Endothelial cell of umbilical vein (primary cell): Measurements from ENCODE around the gene OTOP1. TPM values are rescaled to one million over a fixed set of nuclear protein-coding genes. Genes with fewer than 3 reads are reported as not detected.

Experiments
- BruUV-seq: library from RNA; stranded (reverse); fragments of 400-500 nt; replicated peaks from 2 replicates; lab custom pipeline; 2021; lab: Mats Ljungman, UMichigan
- CTCF ChIA-PET: fragments of 300-600, 350-600 bp; sonication (Branson Sonifier 250); formaldehyde crosslinking; loops from one replicate; lab custom pipeline; 2021; ENCODE audit warnings: antibody characterized with exemption, inconsistent platforms; lab: Charles Lee
- POLR2A ChIA-PET: fragments of 300-600, 350-600 bp; sonication (Branson Sonifier 250); formaldehyde crosslinking; loops from one replicate; lab custom pipeline; 2021; ENCODE audit warnings: antibody characterized with exemption, inconsistent platforms; lab: Charles Lee
- DNase-seq: peaks from one replicate; pipeline ENCODE4 v3.0.0-alpha.2; 2011; ENCODE audit warnings: low read depth, low spot score
- FAIRE-seq: peaks from 2 replicates; lab custom pipeline; 2011; peaks lifted over from hg19 to GRCh38; lab: Jason Lieb, UNC
- H2AFZ ChIP-seq: 2 replicates; pipeline ENCODE4 v1.6.0; 2012; ENCODE audit warnings: low read depth, low read length, control low read depth, inconsistent platforms
- H3K27ac ChIP-seq: 2 replicates; pipeline ENCODE4 v1.5.1; 2011; ENCODE audit warnings: low read depth, mild to moderate bottlenecking, control low read depth, low read length, moderate library complexity; ENCODE audit not compliant: insufficient read depth
- H3K27me3 ChIP-seq, 2 experiments: 2 replicates each; pipeline versions ENCODE4 v1.6.0 to v1.6.1; 2011; ENCODE audit warnings: low read length in 2 of 2, mixed read lengths in 1 of 2; ENCODE audit not compliant: control insufficient read depth in 2 of 2, insufficient read depth in 2 of 2
- H3K36me3 ChIP-seq, 2 experiments: 2 replicates in 1 of 2; 3 replicates in 1 of 2; pipeline ENCODE4 v1.5.1; 2011; ENCODE audit warnings: low read length in 2 of 2, mild to moderate bottlenecking in 1 of 2, moderate library complexity in 1 of 2; ENCODE audit not compliant: control insufficient read depth in 2 of 2, insufficient read depth in 2 of 2; ENCODE audit errors: extremely low read depth in 1 of 2
- H3K4me1 ChIP-seq: 3 replicates; pipeline ENCODE4 v1.5.1; 2011; ENCODE audit warnings: mild to moderate bottlenecking, low read length; ENCODE audit not compliant: control insufficient read depth, insufficient read depth; ENCODE audit errors: extremely low read depth
- H3K4me2 ChIP-seq: 2 replicates; pipeline ENCODE4 v1.6.1; 2011; ENCODE audit warnings: low read length, control low read depth, mixed read lengths; ENCODE audit not compliant: insufficient read depth
- H3K4me3 ChIP-seq, 3 experiments: fragments of 200-600 bp in 1 of 3; sonication (generic), shearing (Covaris generic) in 1 of 3; replicated peaks in 1 of 3; 2 replicates each; pipeline ENCODE4 v1.5.1; 2011 to 2016; ENCODE audit warnings: control low read depth in 3 of 3, low read length in 3 of 3, mild to moderate bottlenecking in 2 of 3, inconsistent platforms in 1 of 3, low read depth in 1 of 3, moderate library complexity in 1 of 3; ENCODE audit not compliant: insufficient read depth in 1 of 3
- H3K79me2 ChIP-seq: 2 replicates; pipeline ENCODE4 v1.6.0; 2012; ENCODE audit warnings: low read length, inconsistent platforms; ENCODE audit not compliant: control insufficient read depth, insufficient read depth
- H3K9ac ChIP-seq: replicated peaks from 2 replicates; pipeline ENCODE3; 2011; ENCODE audit warnings: low read length, control low read depth; ENCODE audit not compliant: insufficient read depth; ENCODE audit errors: extremely low read depth
- H3K9me1 ChIP-seq: replicated peaks from 3 replicates; pipeline ENCODE4 v1.6.0; 2011; ENCODE audit warnings: mild to moderate bottlenecking, low read length; ENCODE audit not compliant: control insufficient read depth, insufficient read depth; ENCODE audit errors: extremely low read depth
- H3K9me3 ChIP-seq: replicated peaks from 2 replicates; pipeline ENCODE4 v1.5.1; 2012; ENCODE audit warnings: low read length, inconsistent platforms; ENCODE audit not compliant: control insufficient read depth, insufficient read depth
- H4K20me1 ChIP-seq: replicated peaks from 2 replicates; pipeline ENCODE3; 2011; ENCODE audit warnings: mild to moderate bottlenecking, low read length; ENCODE audit not compliant: control insufficient read depth, insufficient read depth; ENCODE audit errors: extremely low read depth
- EZH2 ChIP-seq: IDR thresholded peaks from 2 replicates; pipeline ENCODE4 v1.6.1; 2012; ENCODE audit warnings: borderline replicate concordance, low read depth, mild to moderate bottlenecking, moderate library complexity, low read length, inconsistent platforms; ENCODE audit not compliant: severe bottlenecking
- FOS ChIP-seq: IDR thresholded peaks from 2 replicates; pipeline ENCODE4 v1.6.1; 2011; ENCODE audit warnings: mild to moderate bottlenecking, low read length, moderate library complexity, borderline replicate concordance; ENCODE audit not compliant: insufficient read depth
- GATA2 ChIP-seq: IDR thresholded peaks from 2 replicates; pipeline ENCODE4 v1.7.0; 2011; ENCODE audit warnings: low read depth, mild to moderate bottlenecking, moderate library complexity, mixed read lengths, low read length; ENCODE audit not compliant: insufficient read length, insufficient read depth
- JUN ChIP-seq: IDR thresholded peaks from 2 replicates; pipeline ENCODE4 v1.6.1; 2011; ENCODE audit warnings: borderline replicate concordance, low read depth; ENCODE audit not compliant: insufficient read length, insufficient read depth
- MYC ChIP-seq: IDR thresholded peaks from one replicate; pipeline ENCODE4 v1.6.1; 2011; ENCODE audit warnings: mild to moderate bottlenecking, low read depth, low read length
- POLR2A ChIP-seq: IDR thresholded peaks from 2 replicates; pipeline ENCODE4 v1.6.1; 2012; ENCODE audit warnings: low read depth, mild to moderate bottlenecking, control low read depth, low read length
- POLR2AphosphoS5 ChIP-seq: IDR thresholded peaks from 2 replicates; pipeline ENCODE4 v1.6.1; 2012; ENCODE audit warnings: low read depth, mild to moderate bottlenecking, control low read depth, low read length, moderate library complexity; ENCODE audit not compliant: insufficient read depth
- dilution Hi-C: fragments of 300-500 bp; cut with MboI; formaldehyde crosslinking; loops from one replicate; pipeline ENCODE4 v1.15.0; 2019; ENCODE audit warnings: low sequenced_read_pairs; ENCODE audit not compliant: extremely low pct_ligation_motif_present
- intact Hi-C: fragments of 100-400 bp; cut with micrococcal nuclease; formaldehyde crosslinking; loops from one replicate; pipeline ENCODE4 v1.10.0; 2022
- polyA plus RNA-seq, 4 experiments: library from polyadenylated mRNA; depleted of rRNA in 3 of 4; stranded (reverse) in 3 of 4; unstranded in 1 of 4; fragments of >200 nt; gene quantifications; 2 replicates each; pipeline versions ENCODE4 v1.2.1 to v1.2.3, GENCODE V29; 2011 to 2012; ENCODE audit warnings: missing spikeins in 1 of 4
- total RNA-seq: library from RNA; stranded (reverse); gene quantifications from 2 replicates; pipeline ENCODE4 v1.2.3, GENCODE V29; 2021
- TF ChIP-seq, protein P1 (sequence below): IDR thresholded peaks from 2 replicates; pipeline ENCODE4 v1.6.1; 2011; ENCODE audit not compliant: insufficient read depth, insufficient read length
- TF ChIP-seq, protein P2 (sequence below), 2 donors: IDR thresholded peaks; 1 replicate in 1 of 2; 2 replicates in 1 of 2; pipeline ENCODE4 v1.5.1; 2011; ENCODE audit warnings: low read length in 2 of 2, mild to moderate bottlenecking in 2 of 2, moderate library complexity in 2 of 2, control low read depth in 1 of 2, inconsistent platforms in 1 of 2, low read depth in 1 of 2; ENCODE audit not compliant: insufficient read depth in 1 of 2; ENCODE audit errors: extremely low read depth in 1 of 2

The OTOP1 gene
- total and polyA plus RNA-seq, 2 donors (not counting 3 experiments of a cell fraction or from before 2014, with no cell fraction given): not detected

DNA sequence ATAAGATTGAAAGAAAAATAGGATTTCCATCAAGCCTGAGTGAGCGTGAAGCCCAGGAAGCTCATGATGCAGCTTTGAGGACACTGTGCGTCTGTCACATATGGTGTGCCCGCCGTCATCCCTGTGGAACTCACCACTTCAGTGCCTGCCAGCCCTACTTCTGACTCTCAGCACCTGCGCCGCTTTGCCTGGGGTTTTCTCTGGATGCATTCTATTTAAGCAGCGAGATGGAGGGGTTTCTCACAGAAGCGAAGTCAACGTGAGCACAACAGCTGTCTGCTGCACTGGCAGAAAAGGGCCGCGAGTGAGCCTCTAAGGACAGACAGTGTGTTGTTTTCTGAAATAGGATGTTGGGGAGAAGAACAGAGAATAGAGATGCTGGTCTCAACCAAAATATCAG lies 27.5 kb upstream of the OTOP1 start:
- no TSS peak for BruUV-seq
- dilution Hi-C loops (no loop called here), intact Hi-C loops (loop anchor here (5.0 kb wide), 1 partner anchor 603 kb away; the partner anchor contains the start of gene MSX1)
- DNase-seq (no peak), FAIRE-seq (no peak)
- Histone ChIP-seq H3K9me3 (no peaks in the 10 kb centered on the region), H3K9ac (no peak overlapping the region), H3K4me3 (no peak overlapping the region), H3K4me2 (no peak overlapping the region), H3K36me3 (no peaks in the 10 kb centered on the region), H3K79me2 (no peaks in the 10 kb centered on the region), H2AFZ (no peak overlapping the region), H3K9me1 (no peaks in the 10 kb centered on the region), H3K27me3 (no peaks in the 10 kb centered on the region), H4K20me1 (no peaks in the 10 kb centered on the region), H3K4me1 (no peaks in the 10 kb centered on the region), H3K27ac (no peak overlapping the region)
- CTCF ChIA-PET: interaction anchor here (3.4 kb wide), 1 partner anchor 79 kb away, joined by 11 read pairs; no protein-coding TSS in a partner anchor
- POLR2A ChIA-PET: no interaction called here
- TF ChIP-seq FOS: no peak
- TF ChIP-seq, protein P1, sequence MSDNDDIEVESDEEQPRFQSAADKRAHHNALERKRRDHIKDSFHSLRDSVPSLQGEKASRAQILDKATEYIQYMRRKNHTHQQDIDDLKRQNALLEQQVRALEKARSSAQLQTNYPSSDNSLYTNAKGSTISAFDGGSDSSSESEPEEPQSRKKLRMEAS: no peak
- TF ChIP-seq POLR2A: no peak
- TF ChIP-seq GATA2: no peak
- TF ChIP-seq, protein P2, sequence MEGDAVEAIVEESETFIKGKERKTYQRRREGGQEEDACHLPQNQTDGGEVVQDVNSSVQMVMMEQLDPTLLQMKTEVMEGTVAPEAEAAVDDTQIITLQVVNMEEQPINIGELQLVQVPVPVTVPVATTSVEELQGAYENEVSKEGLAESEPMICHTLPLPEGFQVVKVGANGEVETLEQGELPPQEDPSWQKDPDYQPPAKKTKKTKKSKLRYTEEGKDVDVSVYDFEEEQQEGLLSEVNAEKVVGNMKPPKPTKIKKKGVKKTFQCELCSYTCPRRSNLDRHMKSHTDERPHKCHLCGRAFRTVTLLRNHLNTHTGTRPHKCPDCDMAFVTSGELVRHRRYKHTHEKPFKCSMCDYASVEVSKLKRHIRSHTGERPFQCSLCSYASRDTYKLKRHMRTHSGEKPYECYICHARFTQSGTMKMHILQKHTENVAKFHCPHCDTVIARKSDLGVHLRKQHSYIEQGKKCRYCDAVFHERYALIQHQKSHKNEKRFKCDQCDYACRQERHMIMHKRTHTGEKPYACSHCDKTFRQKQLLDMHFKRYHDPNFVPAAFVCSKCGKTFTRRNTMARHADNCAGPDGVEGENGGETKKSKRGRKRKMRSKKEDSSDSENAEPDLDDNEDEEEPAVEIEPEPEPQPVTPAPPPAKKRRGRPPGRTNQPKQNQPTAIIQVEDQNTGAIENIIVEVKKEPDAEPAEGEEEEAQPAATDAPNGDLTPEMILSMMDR (IDR thresholded peaks at IDR 0.05; ENCODE audit: extremely low read depth in 1 of 2, insufficient read depth in 1 of 2, low read depth in 1 of 2, low read length in 2 of 2): no peak
- TF ChIP-seq JUN: no peak
- no peak for TF ChIP-seq MYC
- no peak for TF ChIP-seq POLR2AphosphoS5
- no peak for TF ChIP-seq EZH2
